Measurements from ENCODE around the gene CPN1. TPM values are rescaled to one million over a fixed set of nuclear protein-coding genes. Genes with fewer than 3 reads are reported as not detected.

The CPN1 gene
- total and polyA plus RNA-seq, 9 of the 15 experiments (the other 6 are each of a cell fraction or from before 2014, with no cell fraction given), result 0.15 to 0.17 TPM; not detected in 7

GRCh38 chr10:100043796-100044195 is 37.9 kb downstream of the CPN1 start:
- no peaks in the 10 kb centered on the region for H3K4me1 ChIP-seq (replicated peaks in 1 of 2; ENCODE audit: control insufficient read depth in 2 of 2, insufficient read depth in 2 of 2, low read length in 2 of 2)
- H3K27ac ChIP-seq (ENCODE audit: extremely low read depth, low read depth, low read length), result no peak overlapping the region
- H3K9me1 ChIP-seq (ENCODE audit: control insufficient read depth, insufficient read depth, low read length), result no peaks in the 10 kb centered on the region
- H3K27me3 ChIP-seq (ENCODE audit: control insufficient read depth in 2 of 2, insufficient read depth in 2 of 2, low read length in 2 of 2), result peaks cover 0 to 8% of the 10 kb centered on the region in 2 experiments; a peak in 2 of 5 replicates
- H3K9me3 ChIP-seq (replicated peaks; ENCODE audit: control insufficient read depth, insufficient read depth, low read depth, low read length), result no peaks in the 10 kb centered on the region
- ChIA-PET CTCF (ENCODE audit: low intra/inter-chr PET ratio) (interaction anchor here (0.6 to 4.7 kb wide), 2 partner anchors 198 to 1422 kb away, joined by 3 to 23 read pairs; no protein-coding TSS in a partner anchor), POLR2A (no interaction called here)
- DNase-seq (ENCODE audit: extremely low read depth in 1 of 4, low spot score in 3 of 4) (no peak), ATAC-seq (no peak), FAIRE-seq (no peak)
- no peak overlapping the region for H3K4me3 ChIP-seq
- WGBS (ENCODE audit: insufficient coverage, low coverage, missing lambda C conversion rate), result 0% methylated on average over 1 of the region's 3 CpGs
- H2AFZ ChIP-seq (ENCODE audit: low read depth, low read length), result no peak overlapping the region
- no peak overlapping the region for H3K4me2 ChIP-seq (ENCODE audit: insufficient read depth, low read length)
- no peak overlapping the region for H3K9ac ChIP-seq (ENCODE audit: insufficient read depth in 1 of 2, low read depth in 2 of 2, low read length in 2 of 2)
- intact Hi-C loops (cut with micrococcal nuclease) (no loop called here), in situ Hi-C loops (cut with MboI) (no loop called here)
- H3K79me2 ChIP-seq (ENCODE audit: control insufficient read depth, insufficient read depth, low read length), result no peaks in the 10 kb centered on the region
- BruUV-seq (replicated peaks), result no TSS peak
- no peak for TF ChIP-seq FOXM1 (IDR thresholded peaks at IDR 0.05; ENCODE audit: low read depth)
- no peak for TF ChIP-seq FOXM1 (CRISPR knock-in tag; IDR thresholded peaks at IDR 0.05; ENCODE audit: low read depth)
- TF ChIP-seq, protein P1, sequence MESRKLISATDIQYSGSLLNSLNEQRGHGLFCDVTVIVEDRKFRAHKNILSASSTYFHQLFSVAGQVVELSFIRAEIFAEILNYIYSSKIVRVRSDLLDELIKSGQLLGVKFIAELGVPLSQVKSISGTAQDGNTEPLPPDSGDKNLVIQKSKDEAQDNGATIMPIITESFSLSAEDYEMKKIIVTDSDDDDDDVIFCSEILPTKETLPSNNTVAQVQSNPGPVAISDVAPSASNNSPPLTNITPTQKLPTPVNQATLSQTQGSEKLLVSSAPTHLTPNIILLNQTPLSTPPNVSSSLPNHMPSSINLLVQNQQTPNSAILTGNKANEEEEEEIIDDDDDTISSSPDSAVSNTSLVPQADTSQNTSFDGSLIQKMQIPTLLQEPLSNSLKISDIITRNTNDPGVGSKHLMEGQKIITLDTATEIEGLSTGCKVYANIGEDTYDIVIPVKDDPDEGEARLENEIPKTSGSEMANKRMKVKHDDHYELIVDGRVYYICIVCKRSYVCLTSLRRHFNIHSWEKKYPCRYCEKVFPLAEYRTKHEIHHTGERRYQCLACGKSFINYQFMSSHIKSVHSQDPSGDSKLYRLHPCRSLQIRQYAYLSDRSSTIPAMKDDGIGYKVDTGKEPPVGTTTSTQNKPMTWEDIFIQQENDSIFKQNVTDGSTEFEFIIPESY (CRISPR knock-in tag; IDR thresholded peaks at IDR 0.05), result no peak
- no peak for TF ChIP-seq GABPB1 (CRISPR knock-in tag; IDR thresholded peaks at IDR 0.05)
- no peak for TF ChIP-seq ZNF239 (CRISPR knock-in tag; IDR thresholded peaks at IDR 0.05)
- no peak for TF ChIP-seq FUS (optimal IDR thresholded peaks at IDR 0.05; ENCODE audit: low read depth, low read length)
- TF ChIP-seq PBX2 (CRISPR knock-in tag; IDR thresholded peaks at IDR 0.05; ENCODE audit: low read depth), result no peak
- no peak for TF ChIP-seq PBX2 (tag; conservative IDR thresholded peaks at IDR 0.05; ENCODE audit: low read depth)
- TF ChIP-seq, protein P2, sequence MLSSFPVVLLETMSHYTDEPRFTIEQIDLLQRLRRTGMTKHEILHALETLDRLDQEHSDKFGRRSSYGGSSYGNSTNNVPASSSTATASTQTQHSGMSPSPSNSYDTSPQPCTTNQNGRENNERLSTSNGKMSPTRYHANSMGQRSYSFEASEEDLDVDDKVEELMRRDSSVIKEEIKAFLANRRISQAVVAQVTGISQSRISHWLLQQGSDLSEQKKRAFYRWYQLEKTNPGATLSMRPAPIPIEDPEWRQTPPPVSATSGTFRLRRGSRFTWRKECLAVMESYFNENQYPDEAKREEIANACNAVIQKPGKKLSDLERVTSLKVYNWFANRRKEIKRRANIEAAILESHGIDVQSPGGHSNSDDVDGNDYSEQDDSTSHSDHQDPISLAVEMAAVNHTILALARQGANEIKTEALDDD (IDR thresholded peaks at IDR 0.05), result no peak
- TF ChIP-seq PHF21A (IDR thresholded peaks at IDR 0.05; ENCODE audit: borderline replicate concordance, low read depth), result no peak
- TF ChIP-seq ZNF561 (CRISPR knock-in tag; conservative IDR thresholded peaks at IDR 0.05), result no peak
- TF ChIP-seq ATF3 (IDR thresholded peaks at IDR 0.05), result no peak
- TF ChIP-seq ATF3 (CRISPR knock-in tag; conservative IDR thresholded peaks at IDR 0.05), result no peak
- no peak for TF ChIP-seq SOX6 (IDR thresholded peaks at IDR 0.05)
- H3K36me3 ChIP-seq (ENCODE audit: control insufficient read depth, insufficient read depth, low read length), result no peaks in the 10 kb centered on the region
- H4K20me1 ChIP-seq (replicated peaks; ENCODE audit: control insufficient read depth, insufficient read depth, low read length), result no peaks in the 10 kb centered on the region

Data from K562 (cell line).